Adrenal gland (tissue), 12 donors: ENCODE data around the gene MYO10. TPM values are rescaled to one million over a fixed set of nuclear protein-coding genes. Genes with fewer than 3 reads are reported as not detected.

Experiments
- DNase-seq, 7 donors: peaks; one replicate each; pipeline ENCODE4 v3.0.0-alpha.2; 2019 to 2020
- H3K27ac ChIP-seq, 5 donors: fragments of 200-600 bp; sonication (generic) in 4 of 5; 1 replicate in 3 of 5; 2 replicates in 2 of 5; pipeline versions ENCODE4 v1.5.1 to v1.8.0; 2016 to 2020; ENCODE audit warnings: mild to moderate bottlenecking in 1 of 5
- H3K27me3 ChIP-seq: fragments of 200-600 bp; 2 replicates; pipeline ENCODE4 v1.8.0; 2021
- H3K36me3 ChIP-seq, 2 donors: fragments of 200-600 bp; replicated peaks in 1 of 2; 1 replicate in 1 of 2; 2 replicates in 1 of 2; pipeline versions ENCODE4 v1.5.1 to v1.8.0; 2018 to 2022
- H3K4me1 ChIP-seq, 2 donors: fragments of 200-600 bp; replicated peaks in 1 of 2; 1 replicate in 1 of 2; 2 replicates in 1 of 2; pipeline versions ENCODE4 v1.5.1 to v1.8.0; 2018 to 2021
- H3K4me3 ChIP-seq, 4 donors: fragments of 200-600 bp; sonication (generic) in 3 of 4; one replicate each; pipeline ENCODE4 v1.5.1; 2016 to 2018
- H3K9me3 ChIP-seq, 3 donors: fragments of 200-600 bp; sonication (generic) in 1 of 3; replicated peaks in 1 of 3; 1 replicate in 2 of 3; 2 replicates in 1 of 3; pipeline versions ENCODE4 v1.5.1 to v1.8.0; 2016 to 2021
- POLR2A ChIP-seq, 2 donors: fragments of 450-650 bp; IDR thresholded peaks; one replicate each; pipeline ENCODE4 v1.6.1; 2017; ENCODE audit warnings: antibody characterized with exemption in 2 of 2, mild to moderate bottlenecking in 2 of 2, moderate library complexity in 1 of 2
- WGBS, 4 donors: extraction: QIAGEN DNeasy Blood & Tissue Kit in 2 of 4; methylation state at CpG; one replicate each; pipeline versions ENCODE4 v1.1.5 to v1.1.7; 2013 to 2017; 5-methylcytosine and 5-hydroxymethylcytosine counted together
- intact Hi-C, 2 donors: fragments of 100-400 bp; cut with DNase I; formaldehyde crosslinking; loops; one replicate each; pipeline versions ENCODE4 v1.14.1 to v1.15.0; 2022 to 2023
- polyA plus RNA-seq, 3 donors: library from polyadenylated mRNA; stranded (reverse); fragments of 200-250 nt in 2 of 3; fragments of 350-450 nt in 1 of 3; fragmentation: Illumina TruSeq in 1 of 3; extraction: RNeasy Lipid Tissue Mini Kit (QIAGEN cat#74804) in 1 of 3; gene quantifications; one replicate each; pipeline ENCODE4 v1.2.3, GENCODE V29; 2013 to 2014
- total RNA-seq, 9 donors: library from RNA; depleted of rRNA in 4 of 9; stranded (reverse); fragments of >200 nt in 4 of 9; fragments of 120-200 nt in 1 of 9; fragmentation: NEBNext Ultra II Directional in 1 of 9; extraction: Animal tissue kit (Norgen Biotek cat#: 25700) in 1 of 9; gene quantifications; one replicate each; pipeline versions ENCODE4 v1.1.0 to v1.2.4, GENCODE V29; 2013 to 2023
- TF ChIP-seq, protein P1 (sequence below), 6 experiments: fragments of 450-650 bp in 4 of 6; fragments of 200-600 bp in 2 of 6; sonication (generic) in 1 of 6; IDR thresholded peaks; 1 replicate in 5 of 6; 2 replicates in 1 of 6; pipeline versions ENCODE4 v1.5.1 to v1.8.0; 2016 to 2021; ENCODE audit warnings: antibody characterized with exemption in 6 of 6, mild to moderate bottlenecking in 2 of 6, moderate library complexity in 1 of 6
- donor health status: healthy with polysubstance abuse.
- donor health status: Bipolar disorder and iron deficiency.
- donor health status: DM: yes; HTN: yes; CAD: no.
- donor health status: DM: no; HTN: no; CAD: no.
- donor health status: DM: no; HTN: no; CAD: no.
- donor health status: DM: yes; HTN: yes; CAD: no.

MYO10 gene
- total and polyA plus RNA-seq, 12 donors, result 2.2 to 38.9 (median 10.5) TPM

DNA sequence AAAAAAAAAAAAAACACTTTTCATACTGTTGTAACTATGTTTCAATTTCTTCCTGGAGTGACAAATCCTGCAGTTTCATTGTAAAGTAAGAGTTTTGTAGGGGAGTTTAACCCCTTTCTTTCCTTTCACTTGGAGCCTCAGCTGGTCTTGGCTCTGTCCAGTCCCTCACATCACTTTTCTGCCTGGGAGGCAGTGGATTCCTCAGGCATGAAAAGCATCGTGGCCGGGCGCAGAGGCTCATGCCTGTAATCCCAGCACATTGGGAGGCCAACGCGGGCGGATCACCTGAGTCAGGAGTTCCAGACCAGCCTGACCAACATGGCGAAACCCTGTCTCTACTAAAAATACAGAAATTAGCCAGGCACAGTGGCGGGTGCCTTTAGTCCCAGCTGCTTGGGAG, 45.6 kb upstream of the MYO10 start:
- no peak overlapping the region for H3K4me3 ChIP-seq
- intact Hi-C loops, result no loop called here
- H3K36me3 ChIP-seq, result no peaks in the 10 kb centered on the region
- peaks cover 0 to 4% of the 10 kb centered on the region in 2 donors for H3K4me1 ChIP-seq
- H3K27me3 ChIP-seq, result no peaks in the 10 kb centered on the region
- H3K9me3 ChIP-seq, result no peaks in the 10 kb centered on the region
- H3K27ac ChIP-seq, result no peak overlapping the region
- 82 to 91% (median 84%) methylated on average over 8 of the region's 8 CpGs for WGBS, 4 donors
- TF ChIP-seq, protein P1, sequence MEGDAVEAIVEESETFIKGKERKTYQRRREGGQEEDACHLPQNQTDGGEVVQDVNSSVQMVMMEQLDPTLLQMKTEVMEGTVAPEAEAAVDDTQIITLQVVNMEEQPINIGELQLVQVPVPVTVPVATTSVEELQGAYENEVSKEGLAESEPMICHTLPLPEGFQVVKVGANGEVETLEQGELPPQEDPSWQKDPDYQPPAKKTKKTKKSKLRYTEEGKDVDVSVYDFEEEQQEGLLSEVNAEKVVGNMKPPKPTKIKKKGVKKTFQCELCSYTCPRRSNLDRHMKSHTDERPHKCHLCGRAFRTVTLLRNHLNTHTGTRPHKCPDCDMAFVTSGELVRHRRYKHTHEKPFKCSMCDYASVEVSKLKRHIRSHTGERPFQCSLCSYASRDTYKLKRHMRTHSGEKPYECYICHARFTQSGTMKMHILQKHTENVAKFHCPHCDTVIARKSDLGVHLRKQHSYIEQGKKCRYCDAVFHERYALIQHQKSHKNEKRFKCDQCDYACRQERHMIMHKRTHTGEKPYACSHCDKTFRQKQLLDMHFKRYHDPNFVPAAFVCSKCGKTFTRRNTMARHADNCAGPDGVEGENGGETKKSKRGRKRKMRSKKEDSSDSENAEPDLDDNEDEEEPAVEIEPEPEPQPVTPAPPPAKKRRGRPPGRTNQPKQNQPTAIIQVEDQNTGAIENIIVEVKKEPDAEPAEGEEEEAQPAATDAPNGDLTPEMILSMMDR (IDR thresholded peaks at IDR 0.05), result no peak
- no peak for TF ChIP-seq POLR2A (IDR thresholded peaks at IDR 0.05)
- no peak for DNase-seq

DNA sequence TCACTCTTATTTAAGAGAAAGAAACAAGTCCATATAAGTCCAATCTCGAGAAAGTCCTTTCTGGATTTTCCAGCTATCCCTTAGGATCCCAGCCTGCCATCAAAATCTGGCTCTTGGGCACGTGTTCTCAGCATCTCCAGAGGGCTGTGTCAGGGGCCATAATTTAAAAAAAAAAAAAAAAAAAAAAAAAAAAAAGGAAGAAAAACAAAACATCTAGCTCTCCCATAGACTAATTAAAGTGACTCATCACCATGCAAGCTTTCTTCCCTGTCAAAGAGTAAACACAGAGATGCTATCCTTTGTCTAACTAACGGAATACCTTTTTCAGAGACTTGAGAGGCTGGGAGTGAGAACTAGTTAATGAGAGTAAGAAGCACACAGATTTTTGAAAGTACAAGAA, 44.9 kb upstream of the MYO10 start:
- Histone ChIP-seq H3K4me1 (peaks cover 0 to 4% of the 10 kb centered on the region in 2 donors), H3K9me3 (no peaks in the 10 kb centered on the region), H3K27ac (no peak overlapping the region), H3K4me3 (no peak overlapping the region), H3K27me3 (no peaks in the 10 kb centered on the region), H3K36me3 (no peaks in the 10 kb centered on the region)
- intact Hi-C loops, result no loop called here
- no peak for TF ChIP-seq POLR2A (IDR thresholded peaks at IDR 0.05)
- TF ChIP-seq, protein P1 (IDR thresholded peaks at IDR 0.05), result no peak
- 49 to 68% (median 64%) methylated on average over 3 of the region's 3 CpGs for WGBS, 4 donors
- DNase-seq, result no peak

DNA sequence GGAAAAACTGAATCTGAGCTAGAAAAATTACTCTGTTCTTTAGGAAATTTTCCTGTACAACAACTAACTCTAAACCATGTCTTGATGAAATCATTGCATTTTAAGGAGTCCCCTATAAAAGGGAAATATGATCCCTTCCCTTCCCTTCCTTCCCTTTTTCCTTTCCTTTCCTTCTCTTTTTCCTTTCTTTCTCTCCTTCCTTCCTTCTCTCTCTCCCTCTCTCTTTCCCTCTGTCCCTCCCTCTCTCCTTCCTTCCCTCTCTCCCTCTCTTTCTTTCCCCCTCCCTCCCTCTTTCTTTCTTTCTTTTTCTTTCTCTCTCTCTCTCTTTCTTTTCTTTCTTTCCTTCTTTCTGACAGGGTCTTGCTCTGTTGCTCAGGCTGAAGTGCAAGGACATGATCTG, 42.2 kb upstream of the MYO10 start:
- no peaks in the 10 kb centered on the region for H3K36me3 ChIP-seq
- no peak overlapping the region for H3K4me3 ChIP-seq
- no peaks in the 10 kb centered on the region for H3K27me3 ChIP-seq
- TF ChIP-seq, protein P1 (IDR thresholded peaks at IDR 0.05), result no peak
- TF ChIP-seq POLR2A (IDR thresholded peaks at IDR 0.05), result no peak
- H3K4me1 ChIP-seq, result peaks cover 0 to 4% of the 10 kb centered on the region in 2 donors
- intact Hi-C loops, result no loop called here
- H3K9me3 ChIP-seq, result no peaks in the 10 kb centered on the region
- no peak for DNase-seq
- no peak overlapping the region for H3K27ac ChIP-seq

DNA sequence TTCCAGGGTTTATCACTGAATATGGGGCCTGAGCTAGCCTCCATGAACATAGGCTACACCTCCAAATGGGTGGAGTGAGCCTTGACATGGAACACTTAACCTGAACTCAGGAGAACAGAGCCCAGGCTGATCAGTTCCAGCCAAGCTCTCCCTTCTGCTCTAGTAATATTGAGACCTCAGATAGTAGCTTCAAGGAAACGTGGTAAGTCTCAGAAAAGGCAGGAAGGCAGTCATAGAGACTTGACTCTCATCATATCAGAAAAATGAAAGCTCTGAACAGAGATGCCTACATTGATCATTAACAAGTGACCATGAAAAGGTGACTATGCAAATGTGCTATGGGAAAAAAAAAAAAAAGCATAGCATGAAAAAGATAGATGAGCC, 40.5 kb upstream of the MYO10 start:
- TF ChIP-seq, protein P1 (IDR thresholded peaks at IDR 0.05), result no peak
- TF ChIP-seq POLR2A (IDR thresholded peaks at IDR 0.05), result no peak
- Histone ChIP-seq H3K36me3 (no peaks in the 10 kb centered on the region), H3K27me3 (no peaks in the 10 kb centered on the region), H3K9me3 (no peaks in the 10 kb centered on the region), H3K4me1 (no peaks in the 10 kb centered on the region), H3K27ac (no peak overlapping the region), H3K4me3 (no peak overlapping the region)
- intact Hi-C loops, result no loop called here
- 80 to 94% (median 86%) methylated on average over 1 of the region's 1 CpG for WGBS, 4 donors
- DNase-seq, result no peak
